Activated CD4-positive, alpha-beta T cell treated with anti-CD3 and anti-CD28 coated beads for 36 hours (primary cell): ENCODE data around the gene KHDC1. TPM values are rescaled to one million over a fixed set of nuclear protein-coding genes. Genes with fewer than 3 reads are reported as not detected.
"Not testable (repeated sequence)": the region's sequence is repeated elsewhere in the genome, so short reads cannot be mapped to it uniquely, and the experiment has no call there.

Source experiments
- ATAC-seq: fragments of 200-7000 bp; cut with Tn5 transposase; one replicate; pipeline ENCODE4 v1.10.0; 2021; ENCODE audit warnings: mild to moderate bottlenecking, moderate library complexity
- CTCF ChIA-PET: fragments of 350-600 bp; sonication (Branson Sonifier 250); formaldehyde crosslinking; loops from one replicate; lab custom pipeline; 2021; ENCODE audit warnings: antibody characterized with exemption; lab: Charles Lee
- POLR2A ChIA-PET: fragments of 350-600 bp; sonication (Branson Sonifier 250); formaldehyde crosslinking; loops from one replicate; lab custom pipeline; 2021; ENCODE audit warnings: antibody characterized with exemption, inconsistent platforms; lab: Charles Lee
- DNase-seq: peaks from one replicate; pipeline ENCODE4 v3.0.0-alpha.2; 2020
- H3K27ac Mint-ChIP-seq: one replicate; pipeline ENCODE4 v1.8.0; 2021; ENCODE audit warnings: mixed read lengths
- H3K27me3 Mint-ChIP-seq: one replicate; pipeline ENCODE4 v1.8.0; 2021; ENCODE audit warnings: mixed read lengths
- H3K36me3 Mint-ChIP-seq: one replicate; pipeline ENCODE4 v1.8.0; 2021; ENCODE audit warnings: low read depth, mixed read lengths
- H3K4me1 Mint-ChIP-seq: one replicate; pipeline ENCODE4 v1.8.0; 2021; ENCODE audit warnings: mixed read lengths
- H3K4me3 Mint-ChIP-seq: one replicate; pipeline ENCODE4 v1.8.0; 2021; ENCODE audit warnings: mild to moderate bottlenecking, moderate library complexity, mixed read lengths
- H3K9me3 Mint-ChIP-seq: one replicate; pipeline ENCODE4 v1.8.0; 2021; ENCODE audit warnings: low read depth, mixed read lengths
- intact Hi-C, 2 experiments: fragments of 100-400 bp; cut with DNase I in 1 of 2; cut with micrococcal nuclease in 1 of 2; formaldehyde crosslinking; loops; one replicate each; pipeline versions ENCODE4 v1.14.2 to v1.15.1; 2022 to 2024; cut with DNase I, micrococcal nuclease
- total RNA-seq, 2 experiments: library from RNA; stranded (reverse); gene quantifications; one replicate each; pipeline ENCODE4 v1.2.3, GENCODE V29; 2021

The KHDC1 gene
- total RNA-seq, 2 experiments from 2014 or later, result 2.8 to 4.2 TPM

GRCh38 chr6:73252703-73253102, 10.3 kb downstream of the KHDC1 start:
- H3K36me3 Mint-ChIP-seq, result no peaks in the 10 kb centered on the region
- no peak for ATAC-seq
- DNase-seq, result no peak
- intact Hi-C loops, result no loop called here
- no peaks in the 10 kb centered on the region for H3K27me3 Mint-ChIP-seq
- H3K4me3 Mint-ChIP-seq, result no peak overlapping the region
- no peaks in the 10 kb centered on the region for H3K4me1 Mint-ChIP-seq
- CTCF ChIA-PET, result interaction anchor here (0.6 kb wide), 1 partner anchor 185 kb away, joined by 3 read pairs; no protein-coding TSS in a partner anchor
- POLR2A ChIA-PET, result interaction anchor here (0.6 kb wide), 1 partner anchor 9 kb away, joined by 4 read pairs; no protein-coding TSS in a partner anchor
- H3K9me3 Mint-ChIP-seq, result no peaks in the 10 kb centered on the region
- no peak overlapping the region for H3K27ac Mint-ChIP-seq

DNA sequence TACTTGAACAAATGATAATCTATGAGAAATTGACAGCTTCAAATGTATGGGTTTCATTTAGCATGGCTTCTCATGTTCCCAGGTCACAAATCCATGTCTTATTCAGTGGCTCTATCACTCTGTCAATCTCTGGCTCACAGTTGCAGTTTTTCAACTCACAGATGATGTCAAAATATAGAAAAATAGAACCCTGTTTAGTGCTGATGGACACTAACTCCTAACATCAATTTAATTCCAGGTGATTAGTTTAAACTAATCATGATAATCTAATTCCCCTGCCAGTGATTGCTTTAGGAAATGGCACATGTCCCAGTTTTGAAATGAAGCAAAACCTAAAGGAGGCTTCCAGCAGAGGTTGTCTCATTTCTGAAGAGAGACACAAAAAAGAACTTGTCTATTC, 13.0 kb downstream of the KHDC1 start:
- H3K27ac Mint-ChIP-seq, result no peak overlapping the region
- no peak overlapping the region for H3K4me3 Mint-ChIP-seq
- ATAC-seq, result no peak
- intact Hi-C loops, result no loop called here
- ChIA-PET POLR2A (no interaction called here), CTCF (no interaction called here)
- no peaks in the 10 kb centered on the region for H3K36me3 Mint-ChIP-seq
- DNase-seq, result no peak
- H3K4me1 Mint-ChIP-seq, result no peaks in the 10 kb centered on the region
- no peaks in the 10 kb centered on the region for H3K27me3 Mint-ChIP-seq
- no peaks in the 10 kb centered on the region for H3K9me3 Mint-ChIP-seq

DNA sequence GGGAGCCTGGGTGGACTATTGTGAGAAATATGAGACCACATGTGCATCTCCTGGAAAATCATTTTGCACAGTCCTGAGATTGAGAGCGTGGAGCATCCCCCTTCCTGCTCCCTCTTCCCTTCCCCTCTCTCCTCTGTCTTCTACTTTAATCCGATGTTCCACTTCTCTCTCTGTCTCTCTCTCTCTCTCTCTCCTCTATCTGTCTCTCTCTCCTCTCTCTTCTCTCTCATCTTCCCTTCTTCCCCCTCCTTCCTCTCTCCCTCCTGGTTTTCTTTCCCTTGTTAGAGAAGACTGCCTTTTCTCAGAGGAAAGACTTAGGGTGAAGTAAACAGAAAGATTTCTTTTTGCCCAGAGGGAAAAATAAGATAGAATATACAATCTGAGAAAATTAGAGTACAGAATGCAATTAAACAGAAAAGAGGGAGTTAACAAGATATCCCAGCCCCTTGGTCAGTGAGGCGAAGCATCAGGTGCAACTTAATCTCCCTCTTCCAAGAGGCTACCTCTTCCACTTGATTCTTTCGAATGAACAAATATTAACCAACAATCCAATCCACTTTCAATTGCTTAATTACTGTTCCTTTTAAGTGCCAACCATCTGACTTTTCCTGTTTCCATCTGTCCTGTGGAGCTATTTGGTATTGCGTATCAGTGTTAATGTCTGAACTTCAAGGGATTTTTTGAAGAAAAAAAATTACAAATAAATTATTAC, 14.6 kb downstream of the KHDC1 start:
- H3K9me3 Mint-ChIP-seq, result no peaks in the 10 kb centered on the region
- ChIA-PET POLR2A (no interaction called here), CTCF (interaction anchor here (0.6 to 0.7 kb wide), 3 partner anchors 104 to 1897 kb away, joined by 3 to 5 read pairs (median 3); no protein-coding TSS in a partner anchor)
- no peak overlapping the region for H3K4me3 Mint-ChIP-seq
- intact Hi-C loops, result no loop called here
- H3K4me1 Mint-ChIP-seq, result no peaks in the 10 kb centered on the region
- peaks cover 2% of the 10 kb centered on the region for H3K27me3 Mint-ChIP-seq
- no peak for ATAC-seq
- no peak for DNase-seq
- H3K36me3 Mint-ChIP-seq, result no peaks in the 10 kb centered on the region
- no peak overlapping the region for H3K27ac Mint-ChIP-seq

- H3K4me3 Mint-ChIP-seq, result no peak overlapping the region
- no peak overlapping the region for H3K27ac Mint-ChIP-seq
- peaks cover 2% of the 10 kb centered on the region for H3K27me3 Mint-ChIP-seq
- DNase-seq (no peak), ATAC-seq (no peak)
- POLR2A ChIA-PET, result no interaction called here
- H3K36me3 Mint-ChIP-seq, result no peaks in the 10 kb centered on the region
- H3K4me1 Mint-ChIP-seq, result no peaks in the 10 kb centered on the region
- no peaks in the 10 kb centered on the region for H3K9me3 Mint-ChIP-seq
- CTCF ChIA-PET, result no interaction called here
- intact Hi-C loops, result no loop called here
These were observed 21.0 kb downstream of the KHDC1 start for GRCh38 chr6:73242001-73242400.

DNA sequence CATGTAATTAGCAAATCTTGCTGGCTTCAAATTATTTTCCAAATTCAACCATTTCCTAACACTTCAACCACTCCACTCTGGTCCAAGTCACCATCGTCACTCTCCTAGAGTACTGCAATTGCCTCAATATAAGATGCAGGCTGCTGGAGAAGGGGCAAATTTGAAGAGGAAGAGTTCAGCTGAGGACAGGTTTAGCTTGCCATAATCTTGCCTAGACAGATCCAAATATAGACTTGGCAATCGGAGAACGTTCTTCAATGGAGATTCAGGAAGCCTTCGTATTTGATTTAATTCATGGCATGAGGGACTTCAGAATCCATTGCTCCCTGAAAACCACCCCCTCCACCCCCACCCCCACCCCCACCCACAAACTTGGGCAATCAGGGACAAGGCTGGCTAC, 22.3 kb downstream of the KHDC1 start:
- ChIA-PET POLR2A (no interaction called here), CTCF (no interaction called here)
- Mint-ChIP-seq H3K27me3 (peaks cover 2% of the 10 kb centered on the region), H3K4me3 (no peak overlapping the region), H3K27ac (no peak overlapping the region), H3K4me1 (no peaks in the 10 kb centered on the region), H3K36me3 (no peaks in the 10 kb centered on the region), H3K9me3 (no peaks in the 10 kb centered on the region)
- no peak for DNase-seq
- ATAC-seq, result no peak
- intact Hi-C loops, result no loop called here

- Mint-ChIP-seq H3K9me3 (no peaks in the 10 kb centered on the region), H3K36me3 (no peaks in the 10 kb centered on the region), H3K27me3 (no peaks in the 10 kb centered on the region), H3K4me3 (no peak overlapping the region), H3K27ac (no peak overlapping the region), H3K4me1 (no peaks in the 10 kb centered on the region)
- ChIA-PET CTCF (interaction anchor here (0.6 kb wide), 1 partner anchor 649 kb away, joined by 3 read pairs; no protein-coding TSS in a partner anchor), POLR2A (interaction anchor here (0.7 kb wide), 1 partner anchor 42 kb away, joined by 3 read pairs; no protein-coding TSS in a partner anchor)
- DNase-seq, result no peak
- intact Hi-C loops, result no loop called here
- ATAC-seq, result no peak
These were observed 26.7 kb downstream of the KHDC1 start for GRCh38 chr6:73236144-73236750.

DNA sequence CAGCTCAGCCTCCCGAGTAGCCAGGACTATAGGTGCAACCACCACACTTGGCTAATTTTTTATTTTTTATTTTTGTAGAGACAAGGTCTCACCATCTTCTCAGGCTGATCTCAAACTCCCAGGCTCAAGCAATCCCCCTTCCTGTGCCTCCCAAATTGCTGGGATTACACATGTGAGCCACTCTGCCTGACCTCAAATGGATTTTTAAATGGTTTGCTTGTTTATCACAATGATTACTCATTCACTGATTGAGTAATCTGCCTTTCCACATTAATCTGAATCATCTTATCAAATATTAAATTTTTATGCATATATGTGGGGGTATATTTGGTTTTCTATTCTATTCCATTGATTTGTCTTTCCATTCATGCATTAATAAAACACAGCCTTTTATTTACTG, 28.3 kb downstream of the KHDC1 start:
- POLR2A ChIA-PET, result no interaction called here
- DNase-seq, result no peak
- Mint-ChIP-seq H3K27ac (no peak overlapping the region), H3K4me1 (no peaks in the 10 kb centered on the region), H3K4me3 (no peak overlapping the region), H3K27me3 (no peaks in the 10 kb centered on the region), H3K36me3 (no peaks in the 10 kb centered on the region), H3K9me3 (no peaks in the 10 kb centered on the region)
- no peak for ATAC-seq
- intact Hi-C loops, result no loop called here
- CTCF ChIA-PET, result no interaction called here

DNA sequence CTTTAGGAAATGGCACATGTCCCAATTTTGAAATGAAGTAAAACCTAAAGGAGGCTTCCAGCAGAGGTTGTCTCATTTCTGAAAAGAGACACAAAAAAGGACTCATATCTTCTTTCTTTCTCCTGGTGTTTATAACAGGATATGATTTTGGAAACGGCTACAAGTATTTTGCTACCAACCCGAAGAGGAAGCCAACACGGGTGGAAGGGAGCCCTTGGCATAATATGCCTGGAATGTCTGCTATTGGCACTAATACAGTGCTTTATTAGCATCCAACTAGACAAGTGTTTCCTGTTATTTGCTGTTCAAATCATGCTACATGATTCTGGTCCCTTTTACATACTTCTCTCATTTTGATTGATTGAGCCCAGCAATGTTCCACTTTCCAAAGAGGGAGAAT, 29.0 kb downstream of the KHDC1 start:
- H3K36me3 Mint-ChIP-seq, intact Hi-C loops, H3K4me3 Mint-ChIP-seq, H3K27ac Mint-ChIP-seq, H3K9me3 Mint-ChIP-seq, CTCF ChIA-PET, H3K27me3 Mint-ChIP-seq, ATAC-seq, H3K4me1 Mint-ChIP-seq, DNase-seq, POLR2A ChIA-PET: not testable (repeated sequence)

GRCh38 chr6:73233048-73233447, 29.9 kb downstream of the KHDC1 start:
- H3K4me3 Mint-ChIP-seq, result no peak overlapping the region
- H3K27ac Mint-ChIP-seq, result no peak overlapping the region
- no peaks in the 10 kb centered on the region for H3K36me3 Mint-ChIP-seq
- intact Hi-C loops, result no loop called here
- no peaks in the 10 kb centered on the region for H3K9me3 Mint-ChIP-seq
- ATAC-seq (no peak), DNase-seq (no peak)
- no peaks in the 10 kb centered on the region for H3K4me1 Mint-ChIP-seq
- ChIA-PET CTCF (no interaction called here), POLR2A (no interaction called here)
- no peaks in the 10 kb centered on the region for H3K27me3 Mint-ChIP-seq

- no peaks in the 10 kb centered on the region for H3K27me3 Mint-ChIP-seq
- no peaks in the 10 kb centered on the region for H3K36me3 Mint-ChIP-seq
- no peak overlapping the region for H3K27ac Mint-ChIP-seq
- DNase-seq (no peak), ATAC-seq (peak; percentile 30)
- CTCF ChIA-PET, result no interaction called here
- POLR2A ChIA-PET, result no interaction called here
- intact Hi-C loops, result no loop called here
- H3K4me1 Mint-ChIP-seq, result no peaks in the 10 kb centered on the region
- no peaks in the 10 kb centered on the region for H3K9me3 Mint-ChIP-seq
- H3K4me3 Mint-ChIP-seq, result no peak overlapping the region
These were observed 31.0 kb downstream of the KHDC1 start for GRCh38 chr6:73231986-73232391.

DNA sequence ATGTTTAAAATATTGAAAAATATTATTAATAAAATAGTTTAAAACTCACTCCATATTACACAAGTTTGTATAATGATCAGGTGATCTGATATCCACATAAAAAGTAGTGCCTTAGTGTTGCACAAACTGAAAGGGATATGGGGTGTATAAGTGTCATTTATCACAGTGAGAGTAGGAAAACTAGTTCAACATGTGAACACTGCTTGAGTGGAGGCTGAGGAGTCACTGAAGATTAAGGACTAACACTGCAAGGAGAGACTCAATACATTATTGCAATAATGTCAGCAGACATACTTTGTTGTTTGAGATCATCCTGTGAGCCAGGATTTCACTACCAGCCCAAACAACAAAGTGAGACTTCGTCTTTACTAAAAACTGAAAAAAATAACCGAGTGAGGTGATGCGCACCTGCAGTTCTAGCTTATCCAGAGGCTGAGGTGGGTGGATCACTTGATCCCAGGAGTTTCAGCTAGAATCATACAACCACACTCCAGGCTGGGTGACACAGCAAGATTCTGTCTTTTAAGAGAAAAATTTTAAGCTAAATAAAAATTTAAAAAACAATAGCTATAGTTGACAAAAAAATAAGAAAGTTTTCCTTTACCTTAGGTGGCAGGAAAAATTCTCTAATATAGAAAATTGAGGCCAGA, 35.3 kb downstream of the KHDC1 start:
- POLR2A ChIA-PET, result no interaction called here
- CTCF ChIA-PET, result no interaction called here
- intact Hi-C loops, result no loop called here
- DNase-seq (no peak), ATAC-seq (no peak)
- H3K4me1 Mint-ChIP-seq, result peaks cover 4% of the 10 kb centered on the region
- H3K27me3 Mint-ChIP-seq, result no peaks in the 10 kb centered on the region
- no peak overlapping the region for H3K4me3 Mint-ChIP-seq
- no peak overlapping the region for H3K27ac Mint-ChIP-seq
- H3K36me3 Mint-ChIP-seq, result no peaks in the 10 kb centered on the region
- no peaks in the 10 kb centered on the region for H3K9me3 Mint-ChIP-seq

DNA sequence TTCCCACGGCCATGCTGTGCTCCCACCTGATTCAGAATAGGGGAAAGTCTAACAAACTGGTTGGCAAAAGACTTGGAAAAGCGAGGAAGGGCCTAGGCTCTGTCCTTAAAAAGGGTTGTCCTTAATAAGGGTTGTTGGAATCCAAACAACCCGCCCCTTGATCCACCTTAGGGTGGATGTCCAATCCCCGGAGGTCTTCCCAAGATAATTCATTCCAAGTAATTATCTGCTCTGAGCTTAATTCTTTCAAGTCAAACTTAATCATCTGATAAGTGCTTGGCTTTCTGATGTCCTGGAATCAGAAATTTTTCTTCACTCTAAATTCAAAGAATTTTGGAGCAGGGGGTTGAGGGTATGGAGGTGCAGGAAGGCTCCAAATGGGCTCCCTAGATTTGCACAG, 37.6 kb downstream of the KHDC1 start, which contains the start of gene KHDC1L:
TSS of gene KHDC1L (minus strand) at position 101 of the 400 bp plus-strand sequence. CDS start at position 13, 88 bp downstream.
- Mint-ChIP-seq H3K4me3 (no peak within 1 kb of the TSS), H3K27me3 (no peaks in the 10 kb centered on the region), H3K4me1 (peaks cover 4% of the 10 kb centered on the region), H3K36me3 (no peaks in the 10 kb centered on the region), H3K9me3 (no peaks in the 10 kb centered on the region), H3K27ac (no peak within 1 kb of the TSS)
- intact Hi-C loops, result no loop called here
- ChIA-PET CTCF (no interaction called here), POLR2A (no interaction called here)
- DNase-seq (no peak), ATAC-seq (no peak)
